Bronchial epithelial cell (primary cell): ENCODE results near the gene PCCA. TPM values are rescaled to one million over a fixed set of nuclear protein-coding genes. Genes with fewer than 3 reads are reported as not detected.

Experiments
- DNase-seq: peaks from one replicate; pipeline ENCODE4 v3.0.0-alpha.2; 2010; ENCODE audit warnings: low read depth
- FAIRE-seq: peaks from 2 replicates; lab custom pipeline; 2011; peaks lifted over from hg19 to GRCh38; lab: Jason Lieb, UNC
- H3K27me3 ChIP-seq: 2 replicates; pipeline ENCODE4 v1.5.1; 2011; ENCODE audit warnings: low read length; ENCODE audit not compliant: control insufficient read depth, insufficient read depth
- H3K36me3 ChIP-seq: 2 replicates; pipeline ENCODE4 v1.5.1; 2011; ENCODE audit warnings: low read length; ENCODE audit not compliant: control insufficient read depth, insufficient read depth
- H3K4me3 ChIP-seq: 2 replicates; pipeline ENCODE4 v1.5.1; 2011; ENCODE audit warnings: mild to moderate bottlenecking, low read depth, low read length, control low read depth
- total RNA-seq: library from RNA; depleted of rRNA; stranded (reverse); fragments of >200 nt; gene quantifications from 2 replicates; pipeline ENCODE4 v1.2.1, GENCODE V29; 2014
- TF ChIP-seq, protein P1 (sequence below): IDR thresholded peaks from 2 replicates; pipeline ENCODE4 v1.5.1; 2011; ENCODE audit warnings: mild to moderate bottlenecking, moderate library complexity, low read length, control low read depth, inconsistent platforms; ENCODE audit not compliant: insufficient read depth, severe bottlenecking

PCCA gene
- total RNA-seq, 1 donor from 2014 or later = 27.1 TPM

GRCh38 chr13:100515410-100515800 lies 426.5 kb downstream of the PCCA start:
- no peak for DNase-seq
- H3K27me3 ChIP-seq = no peaks in the 10 kb centered on the region
- H3K4me3 ChIP-seq = no peak overlapping the region
- peaks cover 3% of the 10 kb centered on the region for H3K36me3 ChIP-seq
- TF ChIP-seq, protein P1, sequence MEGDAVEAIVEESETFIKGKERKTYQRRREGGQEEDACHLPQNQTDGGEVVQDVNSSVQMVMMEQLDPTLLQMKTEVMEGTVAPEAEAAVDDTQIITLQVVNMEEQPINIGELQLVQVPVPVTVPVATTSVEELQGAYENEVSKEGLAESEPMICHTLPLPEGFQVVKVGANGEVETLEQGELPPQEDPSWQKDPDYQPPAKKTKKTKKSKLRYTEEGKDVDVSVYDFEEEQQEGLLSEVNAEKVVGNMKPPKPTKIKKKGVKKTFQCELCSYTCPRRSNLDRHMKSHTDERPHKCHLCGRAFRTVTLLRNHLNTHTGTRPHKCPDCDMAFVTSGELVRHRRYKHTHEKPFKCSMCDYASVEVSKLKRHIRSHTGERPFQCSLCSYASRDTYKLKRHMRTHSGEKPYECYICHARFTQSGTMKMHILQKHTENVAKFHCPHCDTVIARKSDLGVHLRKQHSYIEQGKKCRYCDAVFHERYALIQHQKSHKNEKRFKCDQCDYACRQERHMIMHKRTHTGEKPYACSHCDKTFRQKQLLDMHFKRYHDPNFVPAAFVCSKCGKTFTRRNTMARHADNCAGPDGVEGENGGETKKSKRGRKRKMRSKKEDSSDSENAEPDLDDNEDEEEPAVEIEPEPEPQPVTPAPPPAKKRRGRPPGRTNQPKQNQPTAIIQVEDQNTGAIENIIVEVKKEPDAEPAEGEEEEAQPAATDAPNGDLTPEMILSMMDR = no peak
- no peak for FAIRE-seq

- TF ChIP-seq, protein P1 = no peak
- FAIRE-seq (no peak), DNase-seq (no peak)
- Histone ChIP-seq H3K4me3 (no peak overlapping the region), H3K27me3 (no peaks in the 10 kb centered on the region), H3K36me3 (peaks cover 3% of the 10 kb centered on the region)
Observed at GRCh38 chr13:100517135-100517534, 428.2 kb downstream of the PCCA start.

- TF ChIP-seq, protein P1 = no peak
- Histone ChIP-seq H3K36me3 (peaks cover 3% of the 10 kb centered on the region), H3K27me3 (no peaks in the 10 kb centered on the region), H3K4me3 (no peak overlapping the region)
- no peak for FAIRE-seq
- no peak for DNase-seq
Observed at GRCh38 chr13:100517728-100518127, 428.8 kb downstream of the PCCA start.

DNA sequence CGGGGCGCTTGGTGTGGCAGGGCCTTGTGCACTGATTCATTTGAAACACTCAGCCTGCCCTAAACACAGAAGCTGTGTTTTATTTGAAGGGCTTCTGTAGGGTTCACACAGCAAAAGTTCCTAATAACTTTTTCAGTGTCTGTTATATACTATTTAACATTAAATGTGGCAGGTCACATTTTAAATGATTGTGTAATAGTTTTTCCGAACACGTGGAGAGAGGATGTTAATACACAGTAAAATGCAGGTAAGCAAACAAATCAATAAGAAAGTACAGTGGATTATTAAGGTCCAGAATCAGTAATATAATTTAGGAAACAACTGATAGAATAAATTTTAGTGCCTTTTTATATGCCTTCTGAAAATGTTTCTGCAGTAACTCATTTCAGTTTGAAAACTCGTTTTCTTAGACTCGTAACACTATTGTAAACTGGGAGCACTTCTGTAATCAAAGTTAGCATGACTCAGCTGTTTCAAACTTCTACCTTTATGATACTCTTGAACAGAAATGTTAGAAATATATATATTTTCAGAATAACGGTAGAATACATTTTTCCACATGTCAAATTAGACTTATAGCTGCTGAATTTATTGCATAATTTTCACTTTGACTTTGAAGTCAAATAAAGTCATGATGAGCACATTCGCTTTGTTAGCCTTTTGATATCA lies 429.6 kb downstream of the PCCA start:
- DNase-seq = no peak
- Histone ChIP-seq H3K27me3 (no peaks in the 10 kb centered on the region), H3K4me3 (no peak overlapping the region), H3K36me3 (peaks cover 3% of the 10 kb centered on the region)
- no peak for FAIRE-seq
- TF ChIP-seq, protein P1 = no peak

- no peaks in the 10 kb centered on the region for H3K27me3 ChIP-seq
- DNase-seq (no peak), FAIRE-seq (no peak)
- H3K36me3 ChIP-seq = peaks cover 3% of the 10 kb centered on the region
- TF ChIP-seq, protein P1 = no peak
- no peak overlapping the region for H3K4me3 ChIP-seq
Observed at GRCh38 chr13:100519626-100520025, 430.7 kb downstream of the PCCA start.
